ENCODE data around the gene SEC63.
"Not testable (repeated sequence)": the region's sequence is repeated elsewhere in the genome, so short reads cannot be mapped to it uniquely, and the experiment has no call there.

The SEC63 gene

GRCh38 chr6:107928984-107929383, 29.0 kb downstream of the SEC63 start:
- DNase-seq (ENCODE audit: low read depth in 3 of 3): no peak

GRCh38 chr6:107926697-107927544, 31.1 kb downstream of the SEC63 start:
- not testable (repeated sequence) for DNase-seq (ENCODE audit: low read depth in 3 of 3)

GRCh38 chr6:107917451-107918375, 40.3 kb downstream of the SEC63 start:
- no peak for DNase-seq (ENCODE audit: low read depth in 3 of 3)

- not testable (repeated sequence) for DNase-seq (ENCODE audit: low read depth in 3 of 3)
Observed at GRCh38 chr6:107916961-107917360, 41.0 kb downstream of the SEC63 start.

GRCh38 chr6:107911692-107912091, 46.3 kb downstream of the SEC63 start:
- DNase-seq (ENCODE audit: low read depth in 3 of 3): no peak

GRCh38 chr6:107894809-107895396, 63.1 kb downstream of the SEC63 start:
- DNase-seq (ENCODE audit: low read depth in 3 of 3): no peak

- not testable (repeated sequence) for DNase-seq (ENCODE audit: low read depth in 3 of 3)
Observed at GRCh38 chr6:107890431-107890830, 67.6 kb downstream of the SEC63 start.

- not testable (repeated sequence) for DNase-seq (ENCODE audit: low read depth in 3 of 3)
Observed at GRCh38 chr6:107885950-107886349, 72.1 kb downstream of the SEC63 start.

GRCh38 chr6:107879941-107880340, 78.1 kb downstream of the SEC63 start:
- no peak for DNase-seq (ENCODE audit: low read depth in 3 of 3)

- DNase-seq (ENCODE audit: low read depth in 3 of 3): no peak
Observed at GRCh38 chr6:107877968-107878367, 80.0 kb downstream of the SEC63 start.

GRCh38 chr6:107871976-107872375, 86.0 kb downstream of the SEC63 start:
- DNase-seq (ENCODE audit: low read depth in 3 of 3): no peak

GRCh38 chr6:107871512-107871911, 86.5 kb downstream of the SEC63 start:
- DNase-seq (ENCODE audit: low read depth in 3 of 3): not testable (repeated sequence)

- DNase-seq (ENCODE audit: low read depth in 3 of 3): no peak
Observed at GRCh38 chr6:107871016-107871415, 87.0 kb downstream of the SEC63 start.

- DNase-seq (ENCODE audit: low read depth in 3 of 3): no peak
Observed at GRCh38 chr6:107870381-107870780, 87.6 kb downstream of the SEC63 start.

- no peak for DNase-seq (ENCODE audit: low read depth in 3 of 3)
Observed at GRCh38 chr6:107869871-107870270, 88.1 kb downstream of the SEC63 start.

GRCh38 chr6:107868867-107869611, 89.0 kb downstream of the SEC63 start:
- DNase-seq (ENCODE audit: low read depth in 3 of 3): no peak

GRCh38 chr6:107867302-107867615, 90.7 kb downstream of the SEC63 start:
- DNase-seq (ENCODE audit: low read depth in 3 of 3): no peak

- no peak for DNase-seq (ENCODE audit: low read depth in 3 of 3)
Observed at GRCh38 chr6:107866606-107867301, 91.3 kb downstream of the SEC63 start.

GRCh38 chr6:107864226-107865127, 93.5 kb downstream of the SEC63 start:
- DNase-seq (ENCODE audit: low read depth in 3 of 3): no peak

GRCh38 chr6:107862383-107862782, 95.6 kb downstream of the SEC63 start:
- DNase-seq (ENCODE audit: low read depth in 3 of 3): no peak
